HUES48 (cell line): Measurements from ENCODE around the gene FAM193A.
"Not testable (repeated sequence)": the region's sequence is repeated elsewhere in the genome, so short reads cannot be mapped to it uniquely, and the experiment has no call there.

ENCODE experiments used
- H3K27ac ChIP-seq: one replicate; pipeline ENCODE4 v1.7.0; 2013; ENCODE audit warnings: low read depth, low read length, inconsistent platforms
- H3K27me3 ChIP-seq: 2 replicates; pipeline ENCODE4 v1.6.1; 2013; ENCODE audit warnings: mild to moderate bottlenecking, low read length; ENCODE audit not compliant: control insufficient read depth, insufficient read depth
- H3K36me3 ChIP-seq: 2 replicates; pipeline ENCODE4 v1.6.1; 2013; ENCODE audit warnings: low read length; ENCODE audit not compliant: control insufficient read depth, insufficient read depth
- H3K4me1 ChIP-seq: 2 replicates; pipeline ENCODE4 v1.6.1; 2013; ENCODE audit warnings: mild to moderate bottlenecking, low read length; ENCODE audit not compliant: control insufficient read depth, insufficient read depth
- H3K4me3 ChIP-seq: 2 replicates; pipeline ENCODE4 v1.5.1; 2013; ENCODE audit warnings: mild to moderate bottlenecking, low read depth, low read length
- H3K9ac ChIP-seq: 2 replicates; pipeline ENCODE4 v1.6.1; 2013; ENCODE audit warnings: mild to moderate bottlenecking, low read depth, low read length, moderate library complexity
- H3K9me3 ChIP-seq: 2 replicates; pipeline ENCODE4 v1.6.1; 2013; ENCODE audit warnings: low read length; ENCODE audit not compliant: control insufficient read depth, insufficient read depth

FAM193A gene

DNA sequence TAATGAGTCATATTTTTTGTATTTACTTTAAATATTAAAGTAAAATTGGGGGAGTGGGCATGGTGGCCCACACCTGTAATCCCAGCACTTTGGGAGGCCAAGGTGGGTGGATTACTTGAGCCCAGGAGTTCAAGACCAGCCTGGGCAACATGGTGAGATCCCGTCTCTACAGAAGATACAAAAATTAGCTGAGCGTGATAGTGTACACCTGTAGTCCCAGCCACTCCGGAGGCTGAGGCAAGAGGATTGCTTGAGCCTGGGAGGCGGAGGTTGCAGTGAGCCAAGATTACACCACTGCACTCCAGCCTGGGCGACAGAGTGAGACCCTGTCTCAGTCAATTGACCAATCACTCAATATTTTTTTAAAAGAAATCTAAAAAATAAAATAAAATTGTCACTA lies 100.5 kb downstream of the FAM193A start:
- H3K4me1 ChIP-seq, H3K9me3 ChIP-seq, H3K4me3 ChIP-seq, H3K9ac ChIP-seq, H3K27me3 ChIP-seq, H3K27ac ChIP-seq: not testable (repeated sequence)
- peaks cover 67% of the 10 kb centered on the region for H3K36me3 ChIP-seq

DNA sequence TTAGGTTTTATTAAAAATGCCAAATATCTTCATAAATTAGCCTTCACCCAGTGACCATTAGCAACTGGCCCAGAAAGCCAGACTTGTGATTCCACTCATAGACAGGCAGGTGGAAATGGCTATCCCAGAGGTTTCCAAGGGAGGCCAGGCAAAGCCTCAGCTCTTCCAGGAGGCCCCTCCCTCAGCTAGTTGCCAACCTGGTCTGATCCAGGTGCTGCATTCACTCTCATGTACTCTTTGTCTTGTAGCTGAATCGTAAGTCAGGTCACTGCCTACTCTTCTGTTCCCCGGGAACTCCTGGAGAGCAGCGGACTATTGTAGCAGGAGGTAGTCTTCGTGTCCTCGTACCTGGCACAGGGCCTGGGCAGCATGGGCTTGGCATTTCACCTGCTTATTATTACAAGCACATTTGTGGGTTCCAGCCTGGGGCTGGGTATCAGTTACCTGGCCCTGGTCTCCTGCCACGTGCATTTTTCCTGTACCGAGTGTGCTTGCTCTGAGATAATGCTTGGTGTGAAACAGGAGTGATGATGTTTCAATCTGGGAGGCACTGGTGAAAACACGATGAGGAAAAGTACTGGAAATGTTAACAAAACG lies 101.6 kb downstream of the FAM193A start:
- Histone ChIP-seq H3K4me1 (no peaks in the 10 kb centered on the region), H3K27ac (no peak overlapping the region), H3K4me3 (no peak overlapping the region), H3K9ac (no peak overlapping the region), H3K9me3 (no peaks in the 10 kb centered on the region), H3K27me3 (no peaks in the 10 kb centered on the region), H3K36me3 (peaks cover 63% of the 10 kb centered on the region)

DNA sequence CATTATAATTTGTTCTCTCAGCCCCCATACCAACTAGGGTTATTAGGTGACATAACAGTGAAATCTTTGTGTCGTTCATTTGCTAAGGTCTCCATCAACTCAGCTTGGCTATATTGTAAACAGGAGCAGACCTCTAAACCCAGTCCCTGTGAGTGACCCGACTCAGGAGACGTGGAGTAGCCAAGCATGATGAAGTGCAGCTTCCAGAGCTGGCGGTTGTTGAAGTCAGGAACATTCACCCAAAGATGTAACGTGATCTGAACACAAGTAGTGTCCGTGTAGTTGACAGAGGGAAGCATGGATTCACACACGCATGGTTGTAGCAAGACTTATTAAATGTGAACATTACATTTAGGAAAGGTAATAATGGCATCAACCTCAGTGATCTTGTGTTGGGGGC lies 102.3 kb downstream of the FAM193A start:
- H3K9ac ChIP-seq: no peak overlapping the region
- no peaks in the 10 kb centered on the region for H3K9me3 ChIP-seq
- no peak overlapping the region for H3K27ac ChIP-seq
- H3K27me3 ChIP-seq: no peaks in the 10 kb centered on the region
- H3K36me3 ChIP-seq: peaks cover 69% of the 10 kb centered on the region
- no peaks in the 10 kb centered on the region for H3K4me1 ChIP-seq
- H3K4me3 ChIP-seq: no peak overlapping the region

- Histone ChIP-seq H3K9ac (no peak overlapping the region), H3K27ac (no peak overlapping the region), H3K4me3 (no peak overlapping the region), H3K9me3 (no peaks in the 10 kb centered on the region), H3K4me1 (no peaks in the 10 kb centered on the region), H3K36me3 (peaks cover 73% of the 10 kb centered on the region), H3K27me3 (no peaks in the 10 kb centered on the region)
Observed at GRCh38 chr4:2642968-2643367, 106.5 kb downstream of the FAM193A start.

GRCh38 chr4:2643555-2643954 lies 107.1 kb downstream of the FAM193A start:
- no peak overlapping the region for H3K27ac ChIP-seq
- H3K9me3 ChIP-seq: no peaks in the 10 kb centered on the region
- peaks cover 73% of the 10 kb centered on the region for H3K36me3 ChIP-seq
- H3K27me3 ChIP-seq: no peaks in the 10 kb centered on the region
- H3K9ac ChIP-seq: no peak overlapping the region
- no peaks in the 10 kb centered on the region for H3K4me1 ChIP-seq
- H3K4me3 ChIP-seq: no peak overlapping the region

DNA sequence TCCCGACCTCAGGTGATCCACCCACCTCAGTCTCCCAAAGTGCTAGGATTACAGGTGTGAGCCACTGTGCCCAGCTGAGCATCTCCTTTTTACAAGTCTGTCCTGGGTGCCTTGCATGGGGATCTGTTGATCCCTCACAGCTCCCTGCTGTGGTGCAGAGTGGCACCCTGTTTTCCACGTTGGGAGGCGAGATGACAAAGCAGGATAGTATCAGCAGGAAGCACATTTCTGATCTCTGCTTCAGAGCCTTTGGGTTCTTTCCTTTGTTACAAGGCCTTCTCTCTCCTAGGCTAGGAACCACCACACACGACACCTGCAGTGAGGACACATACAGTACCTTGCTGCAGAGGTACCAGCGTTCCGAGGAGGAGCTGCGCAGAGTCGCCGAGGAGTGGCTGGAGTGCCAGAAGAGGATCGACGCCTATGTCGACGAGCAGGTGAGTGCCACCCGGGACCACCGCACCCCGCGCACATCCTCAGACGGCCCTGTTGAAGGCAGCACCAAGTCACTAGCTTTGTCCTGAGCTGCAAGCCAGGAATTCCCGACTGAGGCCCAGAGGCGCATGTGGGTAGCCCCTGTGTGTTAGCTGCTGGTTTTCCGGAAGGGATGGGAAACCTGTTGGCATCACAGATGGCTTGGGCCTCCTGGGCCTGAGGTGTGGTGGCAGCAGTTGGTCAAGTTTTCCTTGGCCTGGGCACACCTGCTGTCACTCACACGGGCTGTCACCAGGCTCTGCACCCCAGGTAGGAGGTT lies 110.1 kb downstream of the FAM193A start:
- Histone ChIP-seq H3K27ac (no peak overlapping the region), H3K9ac (no peak overlapping the region), H3K4me1 (no peaks in the 10 kb centered on the region), H3K9me3 (no peaks in the 10 kb centered on the region), H3K27me3 (no peaks in the 10 kb centered on the region), H3K36me3 (peaks cover 74% of the 10 kb centered on the region), H3K4me3 (no peak overlapping the region)

- Histone ChIP-seq H3K4me3 (no peak overlapping the region), H3K36me3 (peaks cover 77% of the 10 kb centered on the region), H3K9me3 (no peaks in the 10 kb centered on the region), H3K9ac (no peak overlapping the region), H3K27ac (no peak overlapping the region), H3K27me3 (no peaks in the 10 kb centered on the region), H3K4me1 (no peaks in the 10 kb centered on the region)
Observed at GRCh38 chr4:2647403-2648158, 111.1 kb downstream of the FAM193A start.

DNA sequence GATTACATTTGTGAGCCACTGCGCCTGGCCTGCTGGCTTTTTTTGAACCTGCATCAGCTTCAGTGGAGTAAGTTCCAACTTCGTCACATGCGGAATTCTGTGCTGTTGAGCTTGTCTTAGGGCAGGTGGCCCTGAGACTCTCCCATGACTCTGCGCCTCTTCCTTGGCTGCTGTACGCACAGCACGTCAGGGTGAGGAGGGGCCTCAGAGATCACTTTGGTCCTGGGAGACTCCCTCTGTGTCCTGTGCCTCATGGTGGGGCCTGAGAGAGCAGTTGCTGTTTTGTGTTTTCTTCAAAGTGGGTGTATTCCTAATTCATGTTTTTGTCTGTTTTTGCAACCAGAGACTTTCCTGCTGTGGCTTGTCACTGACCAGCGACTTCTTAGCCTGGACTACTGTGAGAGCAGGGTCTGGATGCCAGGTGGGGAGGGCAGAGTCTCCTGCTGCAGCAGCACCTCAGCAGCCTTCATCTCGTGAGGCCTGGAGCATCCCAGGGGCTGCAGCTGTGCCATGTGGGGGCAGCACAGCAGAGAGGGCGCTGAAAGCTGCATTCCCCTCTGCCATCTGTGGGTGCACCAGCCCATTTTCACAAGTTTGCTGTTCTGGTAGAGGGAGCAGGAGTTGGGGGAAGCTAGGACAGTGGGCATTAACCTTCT lies 111.8 kb downstream of the FAM193A start:
- Histone ChIP-seq H3K9me3 (no peaks in the 10 kb centered on the region), H3K4me3 (no peak overlapping the region), H3K4me1 (no peaks in the 10 kb centered on the region), H3K27me3 (no peaks in the 10 kb centered on the region), H3K36me3 (peaks cover 71% of the 10 kb centered on the region), H3K9ac (no peak overlapping the region), H3K27ac (no peak overlapping the region)

- H3K4me3 ChIP-seq: no peak overlapping the region
Observed at GRCh38 chr4:2649604-2650114, 113.2 kb downstream of the FAM193A start.

GRCh38 chr4:2650276-2650675 lies 113.8 kb downstream of the FAM193A start:
- H3K27ac ChIP-seq: no peak overlapping the region
- H3K27me3 ChIP-seq: no peaks in the 10 kb centered on the region
- H3K4me3 ChIP-seq: no peak overlapping the region
- no peak overlapping the region for H3K9ac ChIP-seq
- H3K36me3 ChIP-seq: peaks cover 60% of the 10 kb centered on the region
- no peaks in the 10 kb centered on the region for H3K9me3 ChIP-seq
- no peaks in the 10 kb centered on the region for H3K4me1 ChIP-seq

More at GRCh38 chr4:2649604-2650114, 113.2 kb downstream of the FAM193A start:
- Histone ChIP-seq H3K27ac (no peak overlapping the region), H3K9me3 (no peaks in the 10 kb centered on the region), H3K36me3 (peaks cover 60% of the 10 kb centered on the region), H3K9ac (no peak overlapping the region), H3K27me3 (no peaks in the 10 kb centered on the region), H3K4me1 (no peaks in the 10 kb centered on the region)
